Memory B cell (primary cell): ENCODE data around the gene LRRC63.

Experiments
- ATAC-seq: fragments of 150-1000 bp; cut with Tn5 transposase; 2 replicates; pipeline ENCODE4 v1.10.0; 2021; ENCODE audit warnings: low read depth, mild to moderate bottlenecking, moderate library complexity
- DNase-seq, 2 donors: peaks; one replicate each; pipeline ENCODE4 v3.0.0; 2022; ENCODE audit warnings: low spot score in 2 of 2
- H3K27ac Mint-ChIP-seq: one replicate; pipeline ENCODE4 v1.8.0; 2022; ENCODE audit warnings: mild to moderate bottlenecking, moderate library complexity, mixed read lengths
- H3K27me3 Mint-ChIP-seq: one replicate; pipeline ENCODE4 v1.8.0; 2022; ENCODE audit warnings: mixed read lengths
- H3K36me3 Mint-ChIP-seq: one replicate; pipeline ENCODE4 v1.8.0; 2022; ENCODE audit warnings: mild to moderate bottlenecking, mixed read lengths
- H3K4me1 Mint-ChIP-seq: one replicate; pipeline ENCODE4 v1.8.0; 2022; ENCODE audit warnings: mixed read lengths
- H3K4me3 Mint-ChIP-seq: one replicate; pipeline ENCODE4 v1.8.0; 2022; ENCODE audit warnings: mild to moderate bottlenecking, moderate library complexity, mixed read lengths
- H3K9me3 Mint-ChIP-seq: one replicate; pipeline ENCODE4 v1.8.0; 2022; ENCODE audit warnings: mixed read lengths

Gene LRRC63

GRCh38 chr13:46173656-46174055, 38.1 kb upstream of the LRRC63 start:
- H3K27me3 Mint-ChIP-seq, result no peaks in the 10 kb centered on the region
- peak overlapping the region; percentile 76 for H3K4me3 Mint-ChIP-seq
- DNase-seq (no peak), ATAC-seq (peak; percentile 45)
- H3K36me3 Mint-ChIP-seq, result peaks cover 37% of the 10 kb centered on the region
- peaks cover 76% of the 10 kb centered on the region for H3K4me1 Mint-ChIP-seq
- peak overlapping the region; percentile 86 for H3K27ac Mint-ChIP-seq
- no peaks in the 10 kb centered on the region for H3K9me3 Mint-ChIP-seq

- Mint-ChIP-seq H3K4me3 (peak overlapping the region; percentile 81), H3K9me3 (no peaks in the 10 kb centered on the region), H3K36me3 (peaks cover 24% of the 10 kb centered on the region), H3K4me1 (peaks cover 56% of the 10 kb centered on the region), H3K27ac (peak overlapping the region; percentile 86), H3K27me3 (no peaks in the 10 kb centered on the region)
- DNase-seq, result peak; percentile 26 to 48
- ATAC-seq, result peak; percentile 66
These were observed 35.0 kb upstream of the LRRC63 start for GRCh38 chr13:46176756-46177155.

GRCh38 chr13:46178143-46178542, 33.6 kb upstream of the LRRC63 start:
- Mint-ChIP-seq H3K4me3 (peak overlapping the region; percentile 81), H3K27me3 (no peaks in the 10 kb centered on the region), H3K9me3 (no peaks in the 10 kb centered on the region), H3K4me1 (peaks cover 50% of the 10 kb centered on the region), H3K36me3 (peaks cover 17% of the 10 kb centered on the region), H3K27ac (peak overlapping the region; percentile 86)
- ATAC-seq (no peak), DNase-seq (no peak)

GRCh38 chr13:46178821-46179220, 32.9 kb upstream of the LRRC63 start:
- ATAC-seq (no peak), DNase-seq (no peak)
- Mint-ChIP-seq H3K4me1 (peaks cover 50% of the 10 kb centered on the region), H3K9me3 (no peaks in the 10 kb centered on the region), H3K27me3 (no peaks in the 10 kb centered on the region), H3K36me3 (peaks cover 11% of the 10 kb centered on the region), H3K27ac (peak overlapping the region; percentile 80), H3K4me3 (peak overlapping the region; percentile 96)

GRCh38 chr13:46179491-46179908, 32.2 kb upstream of the LRRC63 start:
- H3K4me1 Mint-ChIP-seq, result peaks cover 54% of the 10 kb centered on the region
- ATAC-seq (peak; percentile 34), DNase-seq (peak; percentile 53 to 63)
- no peaks in the 10 kb centered on the region for H3K9me3 Mint-ChIP-seq
- H3K4me3 Mint-ChIP-seq, result peak overlapping the region; percentile 96
- peak overlapping the region; percentile 80 for H3K27ac Mint-ChIP-seq
- peaks cover 10% of the 10 kb centered on the region for H3K36me3 Mint-ChIP-seq
- H3K27me3 Mint-ChIP-seq, result no peaks in the 10 kb centered on the region

- no peak for DNase-seq
- H3K27me3 Mint-ChIP-seq, result no peaks in the 10 kb centered on the region
- peaks cover 55% of the 10 kb centered on the region for H3K4me1 Mint-ChIP-seq
- peak overlapping the region; percentile 80 for H3K27ac Mint-ChIP-seq
- H3K9me3 Mint-ChIP-seq, result no peaks in the 10 kb centered on the region
- H3K4me3 Mint-ChIP-seq, result peak overlapping the region; percentile 96
- H3K36me3 Mint-ChIP-seq, result peaks cover 10% of the 10 kb centered on the region
- ATAC-seq, result no peak
These were observed 31.6 kb upstream of the LRRC63 start for GRCh38 chr13:46179969-46180763.

- H3K9me3 Mint-ChIP-seq, result no peaks in the 10 kb centered on the region
- ATAC-seq, result no peak
- H3K27ac Mint-ChIP-seq, result peak overlapping the region; percentile 93
- DNase-seq, result no peak
- H3K36me3 Mint-ChIP-seq, result peaks cover 8% of the 10 kb centered on the region
- no peaks in the 10 kb centered on the region for H3K27me3 Mint-ChIP-seq
- H3K4me1 Mint-ChIP-seq, result peaks cover 48% of the 10 kb centered on the region
- H3K4me3 Mint-ChIP-seq, result peak overlapping the region; percentile 96
These were observed 30.3 kb upstream of the LRRC63 start for GRCh38 chr13:46181377-46181839.

- Mint-ChIP-seq H3K9me3 (no peaks in the 10 kb centered on the region), H3K36me3 (peaks cover 6% of the 10 kb centered on the region), H3K27me3 (no peaks in the 10 kb centered on the region), H3K4me1 (peaks cover 43% of the 10 kb centered on the region), H3K4me3 (peak within 1 kb of the TSS; percentile 96), H3K27ac (peak within 1 kb of the TSS; percentile 93)
- ATAC-seq (peak; percentile 74), DNase-seq (peak; percentile 46 to 85)
These were observed 29.8 kb upstream of the LRRC63 start, which contains the start of gene LCP1 for GRCh38 chr13:46181840-46182490. Gene LCP1, minus strand, starts transcription at chr13:46182177. Its CDS starts 22,515 bp downstream, at chr13:46159662.

- H3K27me3 Mint-ChIP-seq, result no peaks in the 10 kb centered on the region
- no peak for DNase-seq
- ATAC-seq, result peak; percentile 3
These were observed 29.2 kb upstream of the LRRC63 start for GRCh38 chr13:46182491-46182877.

GRCh38 chr13:46183018-46183946, 28.4 kb upstream of the LRRC63 start:
- Mint-ChIP-seq H3K27ac (peak overlapping the region; percentile 93), H3K4me3 (peak overlapping the region; percentile 96)

More at GRCh38 chr13:46182491-46182877, 29.2 kb upstream of the LRRC63 start:
- no peaks in the 10 kb centered on the region for H3K9me3 Mint-ChIP-seq
- H3K27ac Mint-ChIP-seq, result peak overlapping the region; percentile 93
- peaks cover 5% of the 10 kb centered on the region for H3K36me3 Mint-ChIP-seq
- peaks cover 41% of the 10 kb centered on the region for H3K4me1 Mint-ChIP-seq
- H3K4me3 Mint-ChIP-seq, result peak overlapping the region; percentile 96

GRCh38 chr13:46184277-46184699, 27.4 kb upstream of the LRRC63 start:
- peaks cover 33% of the 10 kb centered on the region for H3K4me1 Mint-ChIP-seq
- no peaks in the 10 kb centered on the region for H3K9me3 Mint-ChIP-seq
- DNase-seq (peak; percentile 75 to 77), ATAC-seq (peak; percentile 51)
- H3K36me3 Mint-ChIP-seq, result no peaks in the 10 kb centered on the region
- H3K27ac Mint-ChIP-seq, result peak overlapping the region; percentile 93
- no peaks in the 10 kb centered on the region for H3K27me3 Mint-ChIP-seq
- H3K4me3 Mint-ChIP-seq, result peak overlapping the region; percentile 96

More at GRCh38 chr13:46183018-46183946, 28.4 kb upstream of the LRRC63 start:
- ATAC-seq (no peak), DNase-seq (peak in 1 of 2 donors; percentile 13)
- H3K27me3 Mint-ChIP-seq, result no peaks in the 10 kb centered on the region
- peaks cover 35% of the 10 kb centered on the region for H3K4me1 Mint-ChIP-seq
- H3K36me3 Mint-ChIP-seq, result no peaks in the 10 kb centered on the region
- H3K9me3 Mint-ChIP-seq, result no peaks in the 10 kb centered on the region

GRCh38 chr13:46185634-46186033, 26.1 kb upstream of the LRRC63 start:
- H3K4me1 Mint-ChIP-seq, result peaks cover 24% of the 10 kb centered on the region
- no peak for ATAC-seq
- no peaks in the 10 kb centered on the region for H3K9me3 Mint-ChIP-seq
- no peaks in the 10 kb centered on the region for H3K36me3 Mint-ChIP-seq
- DNase-seq, result no peak
- H3K4me3 Mint-ChIP-seq, result no peak overlapping the region
- peak overlapping the region; percentile 93 for H3K27ac Mint-ChIP-seq
- no peaks in the 10 kb centered on the region for H3K27me3 Mint-ChIP-seq

GRCh38 chr13:46192412-46192811, 19.3 kb upstream of the LRRC63 start:
- H3K9me3 Mint-ChIP-seq, result no peaks in the 10 kb centered on the region
- H3K4me3 Mint-ChIP-seq, result no peak overlapping the region
- DNase-seq (no peak), ATAC-seq (no peak)
- no peaks in the 10 kb centered on the region for H3K4me1 Mint-ChIP-seq
- H3K27ac Mint-ChIP-seq, result no peak overlapping the region
- no peaks in the 10 kb centered on the region for H3K27me3 Mint-ChIP-seq
- H3K36me3 Mint-ChIP-seq, result no peaks in the 10 kb centered on the region
